Measurements from ENCODE around the gene SLC25A21.

GRCh38 chr14:36757734-36758601, 414.4 kb downstream of the SLC25A21 start:
- TF ChIP-seq CTCF (IDR thresholded peaks at IDR 0.05) (no peak), EP300 (IDR thresholded peaks at IDR 0.05) (no peak), POLR2A (IDR thresholded peaks at IDR 0.05) (no peak), POLR2AphosphoS5 (IDR thresholded peaks at IDR 0.05) (no peak)
